SKM-1 treated with dmso at 0.1 percent for 144 hours (cell line): ENCODE results near the gene ELANE.

Experiments
- DNase-seq: peaks from one replicate; lab custom pipeline; 2025; ENCODE audit not compliant: unreplicated experiment; lab: John Stamatoyannopoulos, UW

Gene ELANE

GRCh38 chr19:896434-896833 lies 44.3 kb downstream of the ELANE start:
- no peak for DNase-seq

- DNase-seq: no peak
These were observed 44.9 kb downstream of the ELANE start for GRCh38 chr19:896999-897398.

- DNase-seq: no peak
These were observed 45.4 kb downstream of the ELANE start for GRCh38 chr19:897442-898039.

GRCh38 chr19:898663-899062 lies 46.6 kb downstream of the ELANE start:
- DNase-seq: no peak

GRCh38 chr19:899336-900042 lies 47.4 kb downstream of the ELANE start:
- DNase-seq: no peak

GRCh38 chr19:900043-900301 lies 47.9 kb downstream of the ELANE start:
- no peak for DNase-seq

GRCh38 chr19:900302-901111 lies 48.4 kb downstream of the ELANE start:
- DNase-seq: no peak

- DNase-seq: no peak
These were observed 49.4 kb downstream of the ELANE start for GRCh38 chr19:901216-902092.

- no peak for DNase-seq
These were observed 49.9 kb downstream of the ELANE start for GRCh38 chr19:902093-902370.

- DNase-seq: no peak
These were observed 50.5 kb downstream of the ELANE start for GRCh38 chr19:902446-903226.

- DNase-seq: no peak
These were observed 51.2 kb downstream of the ELANE start for GRCh38 chr19:903266-903797.

- no peak for DNase-seq
These were observed 52.4 kb downstream of the ELANE start for GRCh38 chr19:904545-904944.
